ENCODE measurements around the gene SELENOM. TPM values are rescaled to one million over a fixed set of nuclear protein-coding genes. Genes with fewer than 3 reads are reported as not detected.

Gene SELENOM
- total RNA-seq, 2 donors from 2014 or later = 453 to 1,695 TPM

- ATAC-seq (ENCODE audit: insufficient number of reproducible peaks, low FRiP score, low read depth) = no peak
- Histone ChIP-seq H3K4me1 (ENCODE audit: control insufficient read depth in 1 of 2, low read depth in 2 of 2) (peaks cover 19 to 100% of the 10 kb centered on the region in 2 donors), H3K9me3 (no peaks in the 10 kb centered on the region), H3K4me3 (no peak overlapping the region), H3K27ac (peak overlapping the region; percentile 73 to 88), H3K36me3 (peaks cover 83% of the 10 kb centered on the region), H3K27me3 (replicated peaks; ENCODE audit: insufficient read depth) (no peaks in the 10 kb centered on the region)
- DNase-seq (ENCODE audit: low spot score) = no peak
- TF ChIP-seq, protein P1, sequence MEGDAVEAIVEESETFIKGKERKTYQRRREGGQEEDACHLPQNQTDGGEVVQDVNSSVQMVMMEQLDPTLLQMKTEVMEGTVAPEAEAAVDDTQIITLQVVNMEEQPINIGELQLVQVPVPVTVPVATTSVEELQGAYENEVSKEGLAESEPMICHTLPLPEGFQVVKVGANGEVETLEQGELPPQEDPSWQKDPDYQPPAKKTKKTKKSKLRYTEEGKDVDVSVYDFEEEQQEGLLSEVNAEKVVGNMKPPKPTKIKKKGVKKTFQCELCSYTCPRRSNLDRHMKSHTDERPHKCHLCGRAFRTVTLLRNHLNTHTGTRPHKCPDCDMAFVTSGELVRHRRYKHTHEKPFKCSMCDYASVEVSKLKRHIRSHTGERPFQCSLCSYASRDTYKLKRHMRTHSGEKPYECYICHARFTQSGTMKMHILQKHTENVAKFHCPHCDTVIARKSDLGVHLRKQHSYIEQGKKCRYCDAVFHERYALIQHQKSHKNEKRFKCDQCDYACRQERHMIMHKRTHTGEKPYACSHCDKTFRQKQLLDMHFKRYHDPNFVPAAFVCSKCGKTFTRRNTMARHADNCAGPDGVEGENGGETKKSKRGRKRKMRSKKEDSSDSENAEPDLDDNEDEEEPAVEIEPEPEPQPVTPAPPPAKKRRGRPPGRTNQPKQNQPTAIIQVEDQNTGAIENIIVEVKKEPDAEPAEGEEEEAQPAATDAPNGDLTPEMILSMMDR (IDR thresholded peaks at IDR 0.05) = no peak
These were observed 15.2 kb downstream of the SELENOM start for GRCh38 chr22:31092161-31092560.

GRCh38 chr22:31091106-31091975 lies 16.0 kb downstream of the SELENOM start:
- ATAC-seq (ENCODE audit: insufficient number of reproducible peaks, low FRiP score, low read depth) = no peak
- no peak overlapping the region for H3K4me3 ChIP-seq
- TF ChIP-seq, protein P1 (IDR thresholded peaks at IDR 0.05) = no peak
- H3K36me3 ChIP-seq = peaks cover 82% of the 10 kb centered on the region
- H3K27me3 ChIP-seq (replicated peaks; ENCODE audit: insufficient read depth) = no peaks in the 10 kb centered on the region
- H3K4me1 ChIP-seq (ENCODE audit: control insufficient read depth in 1 of 2, low read depth in 2 of 2) = peaks cover 23 to 100% of the 10 kb centered on the region in 2 donors
- DNase-seq (ENCODE audit: low spot score) = no peak
- H3K9me3 ChIP-seq = no peaks in the 10 kb centered on the region
- peak overlapping the region; percentile 73 to 88 for H3K27ac ChIP-seq

GRCh38 chr22:31090217-31091085 lies 16.9 kb downstream of the SELENOM start:
- ATAC-seq (ENCODE audit: insufficient number of reproducible peaks, low FRiP score, low read depth) (peak; percentile 34), DNase-seq (ENCODE audit: low spot score) (no peak)
- TF ChIP-seq, protein P1 (IDR thresholded peaks at IDR 0.05) = no peak
- Histone ChIP-seq H3K4me1 (ENCODE audit: control insufficient read depth in 1 of 2, low read depth in 2 of 2) (peaks cover 31 to 100% of the 10 kb centered on the region in 2 donors), H3K27ac (peak overlapping the region; percentile 78 to 88), H3K4me3 (no peak overlapping the region), H3K27me3 (replicated peaks; ENCODE audit: insufficient read depth) (no peaks in the 10 kb centered on the region), H3K36me3 (peaks cover 73% of the 10 kb centered on the region), H3K9me3 (no peaks in the 10 kb centered on the region)

DNA sequence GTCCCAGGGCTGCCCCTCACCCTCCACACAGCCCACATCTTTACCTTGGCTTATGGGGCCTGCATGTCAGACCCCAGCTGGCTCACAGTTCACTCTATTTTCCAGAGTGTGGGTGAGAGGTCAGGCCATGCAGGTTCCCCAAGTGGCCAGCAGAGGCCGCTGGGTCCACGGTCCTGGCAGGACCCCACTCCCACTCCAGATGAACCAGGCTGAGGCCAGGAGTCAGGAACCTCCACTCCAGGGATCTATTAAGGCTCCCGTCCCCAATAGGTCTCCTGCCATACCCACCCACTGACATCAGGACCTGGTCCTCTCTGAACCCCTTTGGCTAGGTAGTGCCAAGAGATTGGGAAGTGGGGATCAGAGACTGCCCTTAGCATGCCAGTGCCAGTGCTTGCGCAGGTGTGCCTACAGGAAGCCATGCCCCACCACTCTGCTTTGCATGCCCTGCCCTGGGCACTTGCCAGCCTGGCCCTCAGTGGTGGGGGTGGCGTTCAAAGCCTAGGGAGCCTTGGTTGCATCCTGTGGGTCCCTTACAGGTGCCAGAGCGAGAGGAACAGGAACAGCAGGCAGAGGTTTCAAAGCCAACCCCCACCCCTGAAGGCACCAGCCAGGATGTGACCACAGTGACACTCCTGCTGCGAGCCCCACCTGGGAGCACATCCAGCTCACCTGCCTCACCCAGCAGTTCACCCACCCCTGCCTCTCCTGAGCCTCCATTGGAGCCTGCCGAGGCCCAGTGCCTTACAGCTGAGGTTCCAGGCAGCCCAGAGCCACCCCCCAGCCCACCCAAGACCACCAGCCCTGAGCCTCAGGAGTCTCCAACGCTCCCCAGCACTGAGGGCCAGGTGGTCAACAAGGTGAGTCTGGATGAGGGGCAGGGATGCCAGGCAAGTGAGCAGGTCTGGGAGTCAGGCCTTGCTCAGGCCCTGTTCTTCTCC lies 17.9 kb downstream of the SELENOM start:
- ATAC-seq (ENCODE audit: insufficient number of reproducible peaks, low FRiP score, low read depth) (no peak), DNase-seq (ENCODE audit: low spot score) (no peak)
- H3K27me3 ChIP-seq (replicated peaks; ENCODE audit: insufficient read depth) = no peaks in the 10 kb centered on the region
- no peaks in the 10 kb centered on the region for H3K9me3 ChIP-seq
- H3K4me3 ChIP-seq = no peak overlapping the region
- H3K36me3 ChIP-seq = peaks cover 64% of the 10 kb centered on the region
- TF ChIP-seq, protein P1 (IDR thresholded peaks at IDR 0.05) = peak; percentile 91
- H3K27ac ChIP-seq = peak overlapping the region; percentile 78 to 88
- H3K4me1 ChIP-seq (ENCODE audit: control insufficient read depth in 1 of 2, low read depth in 2 of 2) = peaks cover 31 to 91% of the 10 kb centered on the region in 2 donors
